K562 (cell line): Measurements from ENCODE around the gene AGPAT2. TPM values are rescaled to one million over a fixed set of nuclear protein-coding genes. Genes with fewer than 3 reads are reported as not detected.
A peak's percentile ranks its signal among the peaks of the same experiment; 100 is the strongest.

Experiments
- ADNP ChIP-seq: fragments of 200-800 bp; sonication (Bioruptor generic); IDR thresholded peaks from 2 replicates; pipeline ENCODE4 v1.6.1; 2016; ENCODE audit warnings: missing genetic modification characterization, missing compliant biosample characterization
- AFF4 ChIP-seq: sonication (generic); formaldehyde crosslinking; IDR thresholded peaks from 2 replicates; pipeline ENCODE4 v1.8.0; 2023; ENCODE audit warnings: mild to moderate bottlenecking, missing genetic modification reagents
- COPS2 ChIP-seq: fragments of 450-650 bp; conservative IDR thresholded peaks from 2 replicates; pipeline ENCODE4 v1.6.1; 2016; ENCODE audit warnings: mild to moderate bottlenecking, moderate library complexity
- CSDE1 ChIP-seq, 2 experiments: fragments of 450-650 bp; IDR thresholded peaks; 2 replicates each; pipeline ENCODE4 v1.6.1; 2016; ENCODE audit warnings: mild to moderate bottlenecking in 1 of 2
- DMBX1 ChIP-seq: fragments of 250-450 bp; sonication (Bioruptor Pico); IDR thresholded peaks from 2 replicates; pipeline ENCODE4 v1.8.0; 2022; ENCODE audit warnings: inconsistent platforms, mild to moderate bottlenecking, moderate library complexity, borderline replicate concordance
- EWSR1 ChIP-seq: fragments of 450-650 bp; IDR thresholded peaks from 2 replicates; pipeline ENCODE4 v1.6.1; 2018; ENCODE audit warnings: borderline replicate concordance, mild to moderate bottlenecking, low read depth, moderate library complexity; ENCODE audit not compliant: partially characterized antibody
- EZH2 ChIP-seq: IDR thresholded peaks from 2 replicates; pipeline ENCODE4 v1.6.1; 2012; ENCODE audit warnings: low read depth, mild to moderate bottlenecking, inconsistent platforms, low read length, borderline replicate concordance
- ILF3 ChIP-seq: fragments of 450-650 bp; IDR thresholded peaks from 2 replicates; pipeline ENCODE4 v1.6.1; 2018; ENCODE audit warnings: antibody characterized with exemption, mild to moderate bottlenecking, moderate library complexity, borderline replicate concordance
- JUN ChIP-seq, 2 experiments: sonication (generic) in 1 of 2; formaldehyde crosslinking in 1 of 2; IDR thresholded peaks; 2 replicates each; pipeline versions ENCODE4 v1.6.1 to v1.8.0; 2012 to 2022; ENCODE audit warnings: borderline replicate concordance in 2 of 2, mild to moderate bottlenecking in 2 of 2, improper control_type of control experiment in 1 of 2, low read depth in 1 of 2, low read length in 1 of 2, missing genetic modification reagents in 1 of 2
- KAT8 ChIP-seq: fragments of 450-650 bp; IDR thresholded peaks from 2 replicates; pipeline ENCODE4 v1.6.1; 2016; ENCODE audit warnings: low read depth, mild to moderate bottlenecking
- KLF10 ChIP-seq: fragments of 250-450 bp; sonication (Bioruptor Pico); IDR thresholded peaks from 2 replicates; pipeline ENCODE4 v1.6.1; 2021; ENCODE audit warnings: matching md5 sums
- MIER1 ChIP-seq: fragments of 450-650 bp; IDR thresholded peaks from 2 replicates; pipeline ENCODE4 v1.6.1; 2016; ENCODE audit warnings: antibody characterized with exemption, mild to moderate bottlenecking, low read depth
- SNIP1 ChIP-seq: fragments of 450-650 bp; IDR thresholded peaks from 2 replicates; pipeline ENCODE4 v1.7.1; 2017; ENCODE audit warnings: low read depth, mild to moderate bottlenecking
- TAF15 ChIP-seq: fragments of 200-400 bp; formaldehyde crosslinking; IDR thresholded peaks from 2 replicates; pipeline ENCODE4 v1.6.1; 2017; ENCODE audit warnings: mild to moderate bottlenecking, low read depth, low read length, moderate library complexity
- VEZF1 ChIP-seq: fragments of 200-800 bp; sonication (Bioruptor generic); IDR thresholded peaks from 2 replicates; pipeline ENCODE4 v1.6.1; 2017; ENCODE audit warnings: missing genetic modification characterization, missing compliant biosample characterization
- ZNF354B ChIP-seq: fragments of 250-450 bp; sonication (Bioruptor Pico); IDR thresholded peaks from 2 replicates; pipeline ENCODE4 v1.4.0; 2020
- ZNF436 ChIP-seq: fragments of 250-450, 450-650 bp; sonication (Bioruptor Pico); formaldehyde crosslinking; IDR thresholded peaks from 2 replicates; pipeline ENCODE4 v1.7.0; 2020; ENCODE audit warnings: mild to moderate bottlenecking
- ZNF551 ChIP-seq: fragments of 250-450 bp; sonication (Bioruptor Pico); IDR thresholded peaks from 2 replicates; pipeline ENCODE4 v1.5.0; 2021; ENCODE audit warnings: mild to moderate bottlenecking, moderate library complexity
- ZNF780A ChIP-seq: fragments of 250-450 bp; sonication (Bioruptor Pico); IDR thresholded peaks from 2 replicates; pipeline ENCODE4 v1.5.0; 2021; ENCODE audit warnings: mild to moderate bottlenecking
- polyA plus RNA-seq, 8 experiments: library from polyadenylated mRNA; depleted of rRNA in 4 of 8; stranded (reverse) in 5 of 8; unstranded in 3 of 8; fragments of >200 nt; fragmentation: Nextera tagmentation in 2 of 8; fragmentation: Illumina TruSeq in 1 of 8; extraction: Ambion mirVana in 2 of 8; extraction: Trizol in 1 of 8; gene quantifications; 2 replicates each; pipeline versions ENCODE4 v1.2.1 to v1.2.3, GENCODE V29; 2011 to 2014; ENCODE audit warnings: inconsistent platforms in 1 of 8, missing spikeins in 1 of 8
- total RNA-seq, 7 experiments: library from RNA; depleted of rRNA in 6 of 7; stranded (reverse); fragments of >200 nt in 6 of 7; fragmentation: Illumina TruSeq in 2 of 7; extraction: Trizol in 2 of 7; gene quantifications; 2 replicates each; pipeline versions ENCODE4 v1.2.1 to v1.2.3, GENCODE V29; 2011 to 2021; ENCODE audit warnings: low replicate concordance in 1 of 7
- TF ChIP-seq, protein P1 (sequence below), 3 experiments: fragments of 200-800 bp in 1 of 3; sonication (Bioruptor generic) in 1 of 3; sonication (generic) in 1 of 3; formaldehyde crosslinking in 1 of 3; IDR thresholded peaks; 2 replicates each; pipeline versions ENCODE4 v1.6.1 to v1.8.0; 2016 to 2022; ENCODE audit warnings: mild to moderate bottlenecking in 2 of 3, missing compliant biosample characterization in 2 of 3, missing genetic modification characterization in 2 of 3, missing genetic modification reagents in 1 of 3

The AGPAT2 gene
- total and polyA plus RNA-seq, 9 of the 15 experiments (the other 6 are each of a cell fraction or from before 2014, with no cell fraction given) = 0.13 to 54.5 (median 23.9) TPM

DNA sequence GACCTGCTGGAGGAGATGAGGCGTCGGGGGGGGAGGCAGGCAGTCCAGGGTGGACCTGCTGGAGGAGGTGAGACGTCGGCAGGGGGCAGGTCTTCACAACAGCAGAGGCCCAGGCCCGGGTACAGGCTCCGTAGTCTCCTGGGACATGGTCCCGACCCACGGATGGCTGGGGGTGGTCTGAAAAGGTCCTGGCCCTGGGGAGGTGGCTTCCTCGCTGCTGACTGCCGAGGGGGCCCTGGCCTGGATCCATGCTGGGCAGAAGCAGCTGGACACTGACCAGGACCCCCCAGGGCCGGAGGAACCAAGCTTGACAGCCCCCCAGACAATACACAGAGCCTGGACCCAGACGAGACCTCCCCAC lies 16.0 kb downstream of the AGPAT2 start (continued):
- TF ChIP-seq AFF4 (CRISPR knock-in tag) (no peak), ILF3 (peak; percentile 36; the same call in 1 of the 2 replicates), EWSR1 (no peak), ZNF436 (CRISPR knock-in tag) (no peak), KLF10 (no peak), ZNF780A (CRISPR knock-in tag) (no peak), VEZF1 (no peak), CSDE1 (IDR thresholded peaks at IDR 0.05) (no peak), SNIP1 (no peak), DMBX1 (CRISPR knock-in tag) (no peak), EZH2 (no peak), TAF15 (0 out of 2 replicates have a peak, but pooled peaks have one; percentile 6), JUN (IDR thresholded peaks at IDR 0.05; ENCODE audit: borderline replicate concordance, low read depth, low read length) (no peak), JUN (CRISPR knock-in tag; IDR thresholded peaks at IDR 0.05; ENCODE audit: borderline replicate concordance) (no peak), KAT8 (no peak), COPS2 (no peak), ZNF354B (CRISPR knock-in tag) (no peak), ADNP (no peak), MIER1 (no peak), ZNF551 (CRISPR knock-in tag) (no peak)
- TF ChIP-seq, protein P1, sequence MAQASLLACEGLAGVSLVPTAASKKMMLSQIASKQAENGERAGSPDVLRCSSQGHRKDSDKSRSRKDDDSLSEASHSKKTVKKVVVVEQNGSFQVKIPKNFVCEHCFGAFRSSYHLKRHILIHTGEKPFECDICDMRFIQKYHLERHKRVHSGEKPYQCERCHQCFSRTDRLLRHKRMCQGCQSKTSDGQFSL (CRISPR knock-in tag; IDR thresholded peaks at IDR 0.05) = peak; percentile 97
- TF ChIP-seq, protein P1 (tag; IDR thresholded peaks at IDR 0.05) = no peak; a peak in 2 of 4 replicates
